Adipose tissue (tissue), 3 donors: Measurements from ENCODE around the gene JUNB. TPM values are rescaled to one million over a fixed set of nuclear protein-coding genes. Genes with fewer than 3 reads are reported as not detected.

Experiments used
- H3K27ac ChIP-seq: one replicate; pipeline ENCODE4 v1.5.1; 2013; ENCODE audit warnings: low read depth, low read length
- WGBS, 3 donors: extraction: QIAGEN DNeasy Blood & Tissue Kit; methylation state at CpG; one replicate each; pipeline ENCODE4 v1.1.7; 2013; 5-methylcytosine and 5-hydroxymethylcytosine counted together
- polyA plus RNA-seq, 3 donors: library from polyadenylated mRNA; stranded (reverse); fragments of 200-250 nt; gene quantifications; one replicate each; pipeline ENCODE4 v1.2.3, GENCODE V29; 2013
- donor health status: healthy with polysubstance abuse.
- donor health status: Bipolar disorder and iron deficiency.
- donor health status: healthy.

The JUNB gene
- polyA plus RNA-seq, 3 donors = 120 to 1,553 (median 1,136) TPM

DNA sequence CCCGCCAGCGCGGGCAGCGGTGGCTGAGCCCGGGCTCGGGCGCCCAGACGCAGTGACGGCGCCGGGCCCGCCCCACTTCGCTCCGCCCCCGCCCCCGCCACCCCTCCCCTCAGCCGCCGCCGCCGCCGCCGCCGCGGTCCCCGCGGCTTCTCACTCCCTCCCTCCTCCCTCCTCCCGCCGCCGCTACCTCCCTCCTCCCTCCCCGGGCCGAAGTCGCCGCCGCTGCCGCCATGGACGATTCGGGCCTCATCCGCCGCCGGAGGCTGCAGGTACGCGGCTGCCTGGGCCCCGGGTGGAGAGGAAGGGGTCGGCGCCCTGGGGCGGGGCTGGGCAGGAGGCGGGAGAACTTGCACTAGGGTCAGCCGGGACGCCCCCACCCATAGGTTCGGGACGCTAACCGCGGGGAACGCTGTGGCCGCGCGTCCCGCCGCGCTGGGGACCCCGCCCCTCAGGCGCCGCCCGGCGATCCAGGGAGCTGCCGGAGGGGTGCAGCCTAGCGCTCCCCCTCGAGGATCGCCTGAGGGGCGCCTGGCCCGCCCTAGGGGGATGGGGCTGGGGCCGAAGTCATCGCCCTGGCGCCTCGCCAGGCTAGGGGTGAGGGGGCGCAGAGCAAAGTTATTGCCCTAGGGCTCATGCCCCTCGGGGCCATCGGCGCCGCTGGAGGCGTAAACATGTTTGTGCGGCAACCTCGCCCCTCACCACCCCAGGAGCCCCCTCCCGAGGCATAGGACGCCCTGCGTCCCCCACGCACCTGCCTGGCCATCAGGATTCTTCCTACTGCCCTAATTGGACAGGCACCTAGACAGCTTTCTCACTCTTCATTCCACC, 42.7 kb downstream of the JUNB start:
- WGBS, 3 donors = 1% methylated on average over 30 to 82 of the region's 87 CpGs
- H3K27ac ChIP-seq = no peak overlapping the region

DNA sequence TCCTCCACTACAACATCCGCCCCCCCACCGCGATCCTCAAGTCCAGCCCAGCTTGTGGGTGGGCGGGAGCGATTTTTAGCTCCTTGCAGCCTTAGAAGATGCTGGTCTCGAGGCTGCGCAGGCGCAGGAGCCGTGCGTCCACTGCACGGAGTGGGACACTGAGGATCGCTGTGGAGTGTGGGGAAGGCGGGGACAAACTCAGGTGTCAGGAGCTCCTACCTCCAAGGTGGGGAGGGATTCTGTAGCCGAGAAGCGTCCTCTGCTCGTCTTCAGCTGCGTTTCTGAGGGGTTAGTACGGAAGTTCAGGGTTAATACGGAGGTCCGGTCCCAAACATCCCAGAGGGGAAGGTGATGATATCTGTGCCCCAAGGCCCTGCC, 43.3 kb downstream of the JUNB start, which contains the start of gene RTBDN:
Gene RTBDN (minus strand): TSS at position 14 of the 378 bp plus-strand sequence. CDS start 4,600 bp downstream, outside the sequence.
- H3K27ac ChIP-seq = no peak within 1 kb of the TSS
- WGBS, 3 donors = 8 to 9% (median 8%) methylated on average over 20 of the region's 20 CpGs

DNA sequence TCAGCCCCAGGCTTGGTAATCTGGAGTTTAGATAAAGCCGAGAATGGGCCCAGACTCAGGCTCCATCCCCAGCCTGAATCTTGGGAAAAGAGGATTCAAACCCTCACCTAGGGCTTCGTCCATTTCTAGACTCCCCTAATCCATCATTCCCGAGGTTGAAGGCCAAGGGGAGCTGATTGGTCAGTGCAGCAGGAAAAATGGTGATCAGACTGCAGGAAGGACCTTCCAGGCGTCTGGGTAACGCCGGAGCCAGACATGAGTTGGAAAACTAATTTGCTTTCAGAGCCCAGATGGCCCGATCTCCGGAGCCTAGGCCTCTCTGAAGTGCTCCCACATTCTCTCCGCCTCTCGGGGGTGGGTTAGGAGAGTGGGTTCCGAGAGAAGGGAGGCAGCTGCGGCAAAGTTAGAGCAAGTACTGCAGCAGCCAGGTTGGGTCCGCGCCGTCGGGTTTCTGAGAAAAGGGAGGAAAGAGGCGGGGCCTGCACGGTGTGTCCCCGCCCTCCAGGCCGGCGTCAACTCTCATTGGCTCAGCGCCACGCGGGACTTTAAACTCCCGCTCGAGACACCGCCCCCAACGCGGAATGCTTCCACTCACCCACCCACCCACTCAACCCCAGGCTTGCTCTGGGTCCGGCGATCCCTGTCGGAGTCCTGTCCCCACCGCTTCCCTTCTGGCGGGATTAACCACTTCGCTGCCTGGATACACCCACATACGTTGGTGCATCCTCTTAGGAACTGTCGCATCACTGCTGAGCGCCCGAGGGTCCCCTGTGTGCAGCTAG, 43.9 kb downstream of the JUNB start:
- 6 to 8% (median 6%) methylated on average over 39 of the region's 39 CpGs for WGBS, 3 donors
- no peak overlapping the region for H3K27ac ChIP-seq

DNA sequence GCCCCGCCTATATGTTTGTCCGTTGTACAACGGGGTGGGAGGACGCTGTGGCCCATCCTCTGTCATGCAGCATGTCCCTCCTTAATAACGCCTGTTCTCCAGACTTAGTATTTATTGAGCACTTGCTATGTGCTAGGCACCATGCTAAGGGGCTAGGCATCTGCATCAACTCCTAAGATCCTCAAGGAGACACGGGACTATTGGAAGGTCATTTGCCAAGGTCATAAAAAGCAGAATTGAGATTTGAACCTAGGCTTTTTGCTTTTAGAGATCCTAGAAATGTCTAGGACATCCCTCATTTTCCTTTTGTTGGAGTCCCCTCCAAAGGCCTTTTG, 45.2 kb downstream of the JUNB start:
- 5% methylated on average over 6 of the region's 6 CpGs for WGBS, 3 donors
- no peak overlapping the region for H3K27ac ChIP-seq

DNA sequence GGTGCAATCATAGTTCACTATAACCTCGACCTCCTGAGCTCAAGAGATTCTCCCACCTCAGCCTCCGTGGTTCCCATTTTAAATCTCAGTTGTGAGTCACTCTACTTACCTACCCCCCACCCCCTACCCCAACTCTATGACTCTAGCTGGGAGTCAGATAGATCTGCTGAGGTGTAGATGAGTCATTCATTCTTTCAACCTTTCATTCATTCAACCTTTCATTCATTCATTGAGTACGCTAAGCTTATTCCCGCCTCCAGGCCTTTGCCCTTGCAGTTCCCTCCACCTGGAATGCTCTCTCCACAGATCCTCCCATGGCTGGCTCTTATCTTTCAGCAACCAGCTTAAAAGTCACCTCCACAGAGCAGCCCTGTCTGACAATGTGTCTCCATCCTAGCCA, 45.9 kb downstream of the JUNB start:
- no peak overlapping the region for H3K27ac ChIP-seq
- 71 to 84% (median 80%) methylated on average over 4 of the region's 4 CpGs for WGBS, 3 donors

DNA sequence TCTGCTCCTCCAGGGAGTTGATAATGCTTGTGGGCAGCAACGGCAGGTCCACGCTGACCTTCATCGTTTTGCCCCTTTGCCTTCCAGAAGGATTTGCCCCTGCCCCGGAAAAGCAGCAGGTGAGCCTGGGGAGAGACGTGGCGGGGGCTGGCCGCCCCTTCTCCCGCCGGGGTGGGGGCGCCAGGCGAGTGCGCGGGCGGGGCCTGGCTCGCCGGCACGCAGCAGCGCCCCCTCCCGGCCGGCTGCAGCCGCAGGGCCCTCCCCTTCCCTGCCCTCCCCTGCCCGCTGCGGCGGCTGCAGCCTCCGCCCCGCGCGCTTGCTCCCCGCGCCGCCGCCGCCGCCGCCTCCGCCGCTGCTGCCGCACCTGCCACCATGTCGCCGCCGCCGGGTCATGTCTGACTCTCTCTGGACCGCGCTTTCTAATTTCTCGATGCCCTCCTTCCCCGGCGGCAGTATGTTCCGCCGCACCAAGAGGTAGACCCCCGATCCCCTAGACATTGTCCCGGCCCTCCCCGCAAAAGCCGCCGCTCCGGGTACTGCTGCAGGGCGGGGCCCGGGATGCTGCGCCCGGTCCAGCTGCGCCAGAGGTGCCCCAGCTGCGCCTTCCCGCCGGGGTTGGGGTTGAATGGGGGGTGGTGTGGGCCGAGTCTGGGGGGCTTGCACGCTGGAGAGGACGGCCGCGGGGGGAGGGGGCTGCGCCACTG, 47.0 kb downstream of the JUNB start, which contains the start of gene MAST1:
Gene MAST1 (plus strand): TSS at position 334 of the 704 bp plus-strand sequence. CDS start 58 bp downstream, at position 392.
- no peak within 1 kb of the TSS for H3K27ac ChIP-seq
- 0 to 2% (median 2%) methylated on average over 37 to 68 of the region's 69 CpGs for WGBS, 3 donors

DNA sequence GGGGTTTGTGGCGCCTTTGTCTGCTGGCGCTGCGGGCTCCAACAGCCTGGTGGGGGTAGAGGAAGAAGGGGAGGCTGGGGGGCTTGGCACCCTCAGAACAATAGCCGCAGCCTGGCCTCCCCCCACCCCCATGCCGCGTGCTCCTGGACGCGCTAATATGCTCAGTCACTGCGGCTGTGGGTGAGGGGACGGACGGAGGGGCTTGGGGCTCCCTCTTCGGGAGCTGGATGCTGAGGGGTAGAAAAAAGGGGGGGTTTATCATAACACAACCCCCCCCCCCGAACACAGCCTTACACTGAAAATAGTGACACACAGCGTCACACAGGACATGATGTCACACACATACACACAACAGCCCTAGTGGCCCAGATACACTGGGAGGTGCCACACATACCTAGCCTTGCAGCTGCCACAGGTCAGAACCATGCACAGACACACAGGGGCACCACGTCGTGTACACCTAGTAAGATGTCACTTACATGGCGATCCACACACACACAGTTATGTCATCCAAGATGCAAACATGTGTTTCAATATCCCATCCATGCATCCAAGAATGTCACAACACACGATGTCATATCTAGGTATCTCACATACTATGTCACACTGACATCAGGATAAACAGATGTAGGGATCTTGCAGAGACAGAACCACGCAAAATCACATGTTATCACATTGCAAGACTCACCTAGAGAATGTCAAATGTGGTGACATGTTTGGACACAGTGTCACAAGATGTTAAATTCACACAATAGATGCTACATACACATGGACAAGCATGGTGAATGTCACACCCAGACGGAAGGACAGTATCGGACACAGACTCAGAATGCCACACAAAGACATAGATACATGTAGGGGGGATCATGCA, 47.8 kb downstream of the JUNB start:
- WGBS, 3 donors = 22 to 23% (median 23%) methylated on average over 18 to 21 of the region's 21 CpGs
- no peak overlapping the region for H3K27ac ChIP-seq

DNA sequence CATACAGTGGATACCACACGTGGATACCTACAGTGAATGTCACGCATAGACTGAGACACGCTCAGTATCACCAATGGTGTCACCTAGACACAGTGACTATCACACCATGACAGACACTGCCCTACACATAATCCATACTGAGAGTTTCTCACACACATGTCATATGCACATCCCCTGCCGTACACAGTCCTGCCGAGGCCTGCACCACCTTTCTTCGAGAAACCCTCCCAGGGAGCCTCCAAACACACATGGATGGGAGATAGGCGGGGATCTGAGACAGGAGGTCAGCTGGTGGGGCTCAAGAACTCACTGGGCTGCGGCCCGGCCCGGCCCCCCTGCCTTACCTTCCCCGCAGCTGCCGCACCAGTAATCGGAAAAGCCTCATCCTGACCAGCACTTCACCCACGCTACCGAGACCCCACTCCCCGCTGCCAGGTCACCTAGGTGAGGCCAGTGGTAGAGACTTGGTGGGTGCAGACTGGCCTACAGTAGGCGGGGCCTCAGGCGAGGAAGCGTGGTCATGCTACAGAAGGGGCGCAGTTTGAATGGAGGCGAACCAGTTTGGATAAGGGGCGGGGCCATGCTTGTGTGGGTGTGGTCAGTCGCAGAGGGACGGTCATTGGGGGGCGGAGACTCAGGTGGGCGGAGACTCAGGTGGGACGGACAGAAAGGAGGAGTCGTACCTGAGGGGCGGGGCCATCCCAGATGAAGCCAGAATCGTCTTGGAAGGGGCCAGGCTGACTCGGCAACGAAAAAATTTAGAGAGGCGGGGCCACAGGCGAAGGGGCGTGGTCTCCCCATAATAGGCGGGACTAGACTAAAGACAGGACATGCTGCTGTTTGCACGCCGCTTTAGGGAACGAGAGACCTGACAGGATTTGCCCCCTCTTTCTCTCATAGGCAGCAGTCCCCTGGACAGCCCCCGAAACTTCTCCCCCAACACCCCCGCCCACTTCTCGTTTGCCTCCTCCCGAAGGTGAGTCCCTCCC, 49.1 kb downstream of the JUNB start:
- no peak overlapping the region for H3K27ac ChIP-seq
- WGBS, 3 donors = 24 to 27% (median 25%) methylated on average over 40 to 43 of the region's 43 CpGs

DNA sequence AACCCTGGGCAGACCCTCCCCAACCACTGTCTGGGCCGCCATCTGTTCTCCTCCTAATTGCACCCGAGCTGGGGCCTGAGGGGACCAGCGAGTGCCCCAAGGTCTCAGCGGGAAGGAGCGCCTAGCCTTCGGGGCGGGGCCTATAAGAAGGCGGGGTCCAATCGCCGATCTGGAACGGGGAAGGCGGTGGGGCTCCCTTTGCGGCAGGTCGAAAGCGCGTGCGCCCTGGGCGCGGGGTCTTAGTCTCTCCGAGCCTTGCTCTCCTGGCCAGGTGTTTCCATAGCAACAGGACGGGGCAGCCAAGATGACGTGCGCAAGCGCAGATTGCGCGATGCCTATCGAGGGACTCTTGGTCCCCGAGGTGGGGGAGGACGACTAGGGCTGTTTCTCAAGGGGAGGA, 49.8 kb downstream of the JUNB start:
- 1 to 4% (median 4%) methylated on average over 26 to 29 of the region's 29 CpGs for WGBS, 3 donors
- H3K27ac ChIP-seq = no peak overlapping the region

DNA sequence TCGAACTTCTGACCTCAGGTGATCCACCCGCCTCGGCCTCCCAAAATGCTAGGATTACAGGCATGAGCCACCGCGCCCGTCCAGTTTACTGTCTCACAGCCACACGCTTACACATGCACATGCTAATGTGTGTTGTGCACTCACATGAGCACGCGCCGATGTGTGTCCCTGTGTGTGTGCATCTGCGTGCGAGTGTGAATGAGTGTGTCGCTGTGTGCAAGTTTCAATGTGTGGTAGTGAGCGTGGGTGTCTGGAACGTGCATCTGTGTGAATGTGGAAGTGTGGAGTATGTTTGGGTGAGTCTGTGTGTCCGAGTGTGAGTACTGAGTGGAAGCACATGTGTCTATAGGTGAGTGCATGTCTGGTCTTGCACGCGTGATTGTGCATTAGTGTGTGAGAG, 51.2 kb downstream of the JUNB start:
- WGBS, 3 donors = 88 to 94% (median 93%) methylated on average over 18 of the region's 18 CpGs
- no peak overlapping the region for H3K27ac ChIP-seq

Other genes starting within 250 kb of the JUNB start
- gene ZNF564, start 240.0 kb upstream of the JUNB start, polyA plus RNA-seq = 1 to 10 TPM; 1.7 to 4.3 (median 3.2) TPM
- under 1 TPM; 0.45 to 0.55 (median 0.51) TPM for gene ZNF490, start 180.7 kb upstream of the JUNB start, polyA plus RNA-seq
- gene ZNF791, start 180.6 kb upstream of the JUNB start, polyA plus RNA-seq = 1 to 10 TPM; 4.0 to 7.6 (median 4.4) TPM
- 10 to 100 TPM; 26.7 to 68.3 (median 44.5) TPM for gene MAN2B1, start 124.7 kb upstream of the JUNB start, polyA plus RNA-seq
- 10 to 100 TPM; 11.0 to 16.3 (median 11.8) TPM for gene WDR83, start 124.7 kb upstream of the JUNB start, polyA plus RNA-seq
- gene DHPS, start 109.6 kb upstream of the JUNB start, polyA plus RNA-seq = 10 to 100 TPM; 55.8 to 69.6 (median 68.3) TPM
- not detected for gene GNG14, start 103.5 kb upstream of the JUNB start, polyA plus RNA-seq
- 1 to 10 TPM; 3.9 to 7.4 (median 6.6) TPM for gene FBXW9, start 94.9 kb upstream of the JUNB start, polyA plus RNA-seq
- gene TNPO2, start 67.6 kb upstream of the JUNB start, polyA plus RNA-seq = 10 to 100 TPM; 14.3 to 36.9 (median 21.9) TPM
- 100 to 1,000 TPM; 143 to 267 (median 219) TPM for gene TRIR, start 56.8 kb upstream of the JUNB start, polyA plus RNA-seq
- gene GET3, start 54.0 kb upstream of the JUNB start, polyA plus RNA-seq = 10 to 100 TPM; 50.9 to 94.1 (median 93.1) TPM
- under 1 TPM in 1 of 3 donors, not detected in 2; 0.07 TPM for gene BEST2, start 39.7 kb upstream of the JUNB start, polyA plus RNA-seq
- 100 to 1,000 TPM in 1 of 3 donors, 10 to 100 TPM in 2; 41.1 to 210 (median 57.2) TPM for gene HOOK2, start 15.9 kb upstream of the JUNB start, polyA plus RNA-seq
- gene PRDX2, start 10.3 kb downstream of the JUNB start, polyA plus RNA-seq = 100 to 1,000 TPM; 159 to 386 (median 207) TPM
- 1 to 10 TPM in 1 of 3 donors, under 1 TPM in 2; 0.38 to 1.8 (median 0.52) TPM for gene THSD8, start 10.6 kb downstream of the JUNB start, polyA plus RNA-seq
- gene RNASEH2A, start 15.1 kb downstream of the JUNB start, polyA plus RNA-seq = 1 to 10 TPM; 3.3 to 6.4 (median 5.6) TPM
- gene RTBDN, start 43.1 kb downstream of the JUNB start, polyA plus RNA-seq = under 1 TPM in 2 of 3 donors, not detected in 1; 0.10 to 0.46 TPM
- 1 to 10 TPM in 1 of 3 donors, under 1 TPM in 1, not detected in 1; 0.18 to 2.3 TPM for gene MAST1, start 47.0 kb downstream of the JUNB start, polyA plus RNA-seq
- gene DNASE2, start 90.0 kb downstream of the JUNB start, polyA plus RNA-seq = 10 to 100 TPM; 15.6 to 29.0 (median 28.1) TPM
- gene KLF1, start 95.7 kb downstream of the JUNB start, polyA plus RNA-seq = under 1 TPM in 2 of 3 donors, not detected in 1; 0.04 to 0.07 TPM
- gene GCDH, start 99.7 kb downstream of the JUNB start, polyA plus RNA-seq = 10 to 100 TPM; 27.2 to 73.8 (median 27.3) TPM
- gene SYCE2, start 127.8 kb downstream of the JUNB start, polyA plus RNA-seq = 1 to 10 TPM in 1 of 3 donors, under 1 TPM in 1, not detected in 1; 0.05 to 1.2 TPM
- gene FARSA, start 142.2 kb downstream of the JUNB start, polyA plus RNA-seq = 10 to 100 TPM; 34.0 to 47.6 (median 35.0) TPM
- 100 to 1,000 TPM; 215 to 433 (median 312) TPM for gene CALR, start 147.1 kb downstream of the JUNB start, polyA plus RNA-seq
- 100 to 1,000 TPM in 2 of 3 donors, 10 to 100 TPM in 1; 58.1 to 159 (median 133) TPM for gene RAD23A, start 154.4 kb downstream of the JUNB start, polyA plus RNA-seq
- 10 to 100 TPM; 34.2 to 51.5 (median 38.2) TPM for gene GADD45GIP1, start 165.7 kb downstream of the JUNB start, polyA plus RNA-seq
- gene DAND5, start 178.1 kb downstream of the JUNB start, polyA plus RNA-seq = under 1 TPM; 0.04 to 0.11 (median 0.05) TPM
- 10 to 100 TPM; 12.3 to 88.6 (median 77.6) TPM for gene NFIX, start 204.0 kb downstream of the JUNB start, polyA plus RNA-seq